GM19468 (cell line): ENCODE measurements around the gene CALY.

Experiments used
- ATAC-seq: cut with Tn5 transposase; IDR thresholded peaks from one replicate; pipeline ENCODE4 v1.9.1; 2021; ENCODE audit warnings: mild to moderate bottlenecking, moderate library complexity, moderate number of reproducible peaks; ENCODE audit not compliant: unreplicated experiment; ENCODE audit errors: extremely low read depth

CALY gene

DNA sequence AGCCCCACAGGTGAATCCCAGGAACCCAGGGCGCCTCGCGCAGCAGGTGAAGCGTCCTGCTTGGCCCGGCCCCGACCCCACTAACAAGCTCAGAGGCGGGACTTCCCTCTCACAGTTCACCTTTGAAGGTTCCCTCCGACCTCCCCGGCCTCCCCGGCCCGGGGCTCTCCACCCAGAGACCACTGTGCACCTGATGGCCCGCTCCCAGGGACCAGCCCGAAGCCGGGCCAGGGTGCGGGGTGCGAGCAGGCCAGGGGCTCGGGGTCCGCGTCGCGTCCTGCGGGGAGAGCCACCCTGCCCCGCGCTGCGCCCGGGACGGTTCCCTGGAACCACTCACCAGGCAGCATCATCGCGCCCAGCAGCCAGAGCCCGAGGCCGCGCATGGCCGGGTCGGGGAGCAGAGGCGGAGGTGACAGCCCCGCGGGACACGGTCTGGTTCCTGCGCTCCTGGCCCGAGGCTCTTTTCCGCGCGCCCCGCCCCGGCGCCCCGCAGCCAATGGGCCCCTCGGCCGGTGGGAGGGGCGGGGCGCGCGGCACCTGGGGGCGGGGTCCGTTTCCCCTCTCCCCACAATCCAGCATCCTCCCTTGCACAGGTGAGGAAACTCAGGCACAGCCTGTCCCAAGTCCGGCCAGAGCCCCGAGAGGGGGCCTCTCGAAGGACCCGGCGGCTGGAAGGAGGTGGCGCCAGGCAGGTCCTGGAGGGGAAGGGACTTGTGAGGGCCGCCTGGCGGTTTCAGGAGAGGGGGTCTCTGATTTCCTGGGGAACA, 60.1 kb downstream of the CALY start, which contains the start of gene ADAM8:
TSS of gene ADAM8 (minus strand) at position 434 of the 767 bp plus-strand sequence. CDS start at position 383, 51 bp downstream.
- no peak for ATAC-seq

DNA sequence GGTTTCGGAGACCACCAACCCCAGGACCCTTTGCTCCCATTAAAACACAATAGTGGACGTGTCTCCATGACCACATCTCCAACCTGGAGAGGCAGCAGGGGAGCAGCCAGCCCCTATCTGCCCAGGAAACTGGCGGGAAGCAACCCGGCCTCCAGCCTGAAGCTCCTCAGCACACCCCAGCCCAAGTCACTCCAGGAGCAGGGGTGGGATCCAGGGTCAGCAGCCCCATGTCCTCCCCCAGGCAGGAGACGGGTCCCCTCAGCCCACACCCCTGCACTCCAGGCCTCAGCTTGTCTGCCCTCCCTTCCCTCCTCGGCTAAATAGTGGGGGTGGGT, 60.6 kb downstream of the CALY start:
- no peak for ATAC-seq

DNA sequence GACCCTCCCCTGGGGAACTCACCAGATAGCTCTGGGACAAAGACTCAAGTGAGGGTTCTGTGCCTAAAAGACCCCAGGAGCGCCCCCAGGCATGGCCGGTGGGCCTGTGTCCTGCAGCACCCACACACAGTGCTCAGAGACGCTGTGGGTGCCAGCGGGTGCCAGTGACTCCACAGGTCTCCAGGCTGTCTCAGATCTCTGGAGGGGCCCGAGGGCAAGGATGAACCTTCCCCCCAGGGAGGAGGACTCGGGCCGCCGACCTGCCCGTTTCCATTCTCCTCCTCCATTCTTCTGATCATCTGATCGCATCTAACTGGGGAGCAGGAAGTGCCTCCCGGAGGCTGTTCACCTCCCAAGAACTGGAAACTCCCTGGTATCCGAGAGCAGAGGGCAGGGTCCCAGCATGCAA, 61.0 kb downstream of the CALY start:
- no peak for ATAC-seq

DNA sequence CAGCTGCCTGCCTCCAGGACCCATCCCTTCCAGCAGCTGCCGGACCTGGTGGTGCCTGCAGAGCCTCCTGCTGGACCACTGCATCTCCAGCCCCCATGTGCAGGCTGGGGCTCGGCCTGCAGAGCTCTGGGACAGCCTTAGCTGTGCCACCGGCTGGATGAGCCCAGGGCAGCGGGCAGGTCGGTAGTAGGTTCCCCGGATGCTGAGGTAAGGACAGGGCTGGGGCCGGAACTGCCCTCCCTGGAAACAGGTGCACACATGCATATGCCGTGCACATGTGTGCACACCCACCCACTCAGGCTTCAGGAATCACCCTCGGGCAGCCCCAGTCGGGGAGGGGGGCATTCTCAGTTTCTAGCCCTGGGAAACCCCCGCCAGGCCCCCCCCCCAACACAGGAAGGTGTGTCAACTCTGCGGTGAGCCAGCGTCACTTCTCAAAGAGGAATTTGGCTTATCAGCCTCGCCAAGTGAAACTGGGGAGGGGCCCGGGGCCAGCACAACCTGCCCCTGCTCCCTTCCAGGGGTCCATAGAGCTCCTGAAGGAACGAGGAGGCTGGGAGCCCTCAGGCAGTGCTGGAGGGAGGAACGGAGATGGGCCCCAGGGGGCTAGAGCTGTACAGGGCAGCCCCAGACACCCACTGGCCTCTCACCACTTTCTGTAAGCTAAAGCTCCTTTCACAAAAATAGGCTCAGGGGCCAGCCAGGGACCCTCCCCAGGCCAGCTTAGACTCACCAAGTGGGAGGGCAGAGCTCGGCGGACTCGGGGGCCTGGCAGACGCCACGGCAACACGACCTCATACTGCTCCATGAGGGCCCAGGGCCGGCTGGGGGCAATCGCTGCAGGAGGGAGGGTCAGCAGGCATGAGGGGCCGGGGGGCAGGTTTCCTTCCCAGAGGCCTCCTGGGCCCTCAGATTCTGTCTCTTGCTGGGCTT, 61.7 kb downstream of the CALY start:
- ATAC-seq: peak; percentile 47
